Neutrophil (primary cell): ENCODE measurements around the gene HSPA4L.

ENCODE experiments used
- H3K27ac ChIP-seq: fragments of 200-600 bp; sonication (generic); 2 replicates; pipeline ENCODE4 v1.5.1; 2016; ENCODE audit warnings: mild to moderate bottlenecking, moderate library complexity
- H3K27me3 ChIP-seq: fragments of 200-600 bp; sonication (generic); 2 replicates; pipeline ENCODE4 v1.6.0; 2016; ENCODE audit warnings: mild to moderate bottlenecking
- H3K36me3 ChIP-seq: fragments of 200-600 bp; sonication (generic); 2 replicates; pipeline ENCODE4 v1.5.1; 2017
- H3K4me1 ChIP-seq, 2 experiments: fragments of 200-600 bp in 1 of 2; sonication (generic) in 1 of 2; 1 replicate in 1 of 2; 2 replicates in 1 of 2; pipeline versions ENCODE4 v1.5.1 to v1.6.1; 2013 to 2016; ENCODE audit warnings: low read depth in 1 of 2, low read length in 1 of 2, mild to moderate bottlenecking in 1 of 2, moderate library complexity in 1 of 2; ENCODE audit not compliant: control insufficient read depth in 1 of 2, insufficient read depth in 1 of 2
- H3K4me3 ChIP-seq, 2 experiments: fragments of 200-600 bp in 1 of 2; sonication (generic) in 1 of 2; 1 replicate in 1 of 2; 2 replicates in 1 of 2; pipeline ENCODE4 v1.5.1; 2013 to 2016; ENCODE audit warnings: low read depth in 1 of 2, low read length in 1 of 2, mild to moderate bottlenecking in 1 of 2, moderate library complexity in 1 of 2
- H3K9me3 ChIP-seq: fragments of 200-600 bp; sonication (generic); 2 replicates; pipeline ENCODE4 v1.5.1; 2016
- CTCF ChIP-seq: fragments of 200-600 bp; sonication (generic); IDR thresholded peaks from 2 replicates; pipeline ENCODE4 v1.5.1; 2016; ENCODE audit warnings: antibody characterized with exemption

The HSPA4L gene

GRCh38 chr4:127747883-127748282 lies 34.2 kb upstream of the HSPA4L start:
- TF ChIP-seq CTCF = no peak
- Histone ChIP-seq H3K36me3 (no peaks in the 10 kb centered on the region), H3K9me3 (no peaks in the 10 kb centered on the region), H3K4me1 (no peaks in the 10 kb centered on the region), H3K27ac (no peak overlapping the region), H3K27me3 (no peaks in the 10 kb centered on the region), H3K4me3 (no peak overlapping the region)

GRCh38 chr4:127748957-127749356 lies 33.2 kb upstream of the HSPA4L start:
- Histone ChIP-seq H3K4me3 (no peak overlapping the region), H3K4me1 (no peaks in the 10 kb centered on the region), H3K9me3 (no peaks in the 10 kb centered on the region), H3K36me3 (no peaks in the 10 kb centered on the region), H3K27ac (no peak overlapping the region), H3K27me3 (no peaks in the 10 kb centered on the region)
- TF ChIP-seq CTCF = no peak

GRCh38 chr4:127756906-127757305 lies 25.2 kb upstream of the HSPA4L start:
- no peaks in the 10 kb centered on the region for H3K27me3 ChIP-seq
- H3K4me1 ChIP-seq = no peaks in the 10 kb centered on the region
- no peaks in the 10 kb centered on the region for H3K9me3 ChIP-seq
- H3K27ac ChIP-seq = no peak overlapping the region
- no peaks in the 10 kb centered on the region for H3K36me3 ChIP-seq
- H3K4me3 ChIP-seq = no peak overlapping the region
- no peak for TF ChIP-seq CTCF

GRCh38 chr4:127759228-127759820 lies 22.8 kb upstream of the HSPA4L start:
- TF ChIP-seq CTCF = no peak
- H3K4me1 ChIP-seq = no peaks in the 10 kb centered on the region

GRCh38 chr4:127759893-127760292 lies 22.2 kb upstream of the HSPA4L start:
- no peak overlapping the region for H3K4me3 ChIP-seq
- H3K27ac ChIP-seq = no peak overlapping the region
- H3K9me3 ChIP-seq = no peaks in the 10 kb centered on the region
- H3K27me3 ChIP-seq = no peaks in the 10 kb centered on the region
- no peak for TF ChIP-seq CTCF
- no peaks in the 10 kb centered on the region for H3K4me1 ChIP-seq
- H3K36me3 ChIP-seq = no peaks in the 10 kb centered on the region

More at GRCh38 chr4:127759228-127759820, 22.8 kb upstream of the HSPA4L start:
- Histone ChIP-seq H3K27me3 (no peaks in the 10 kb centered on the region), H3K27ac (no peak overlapping the region), H3K9me3 (no peaks in the 10 kb centered on the region), H3K4me3 (no peak overlapping the region), H3K36me3 (no peaks in the 10 kb centered on the region)
